Liver (tissue), 9 donors: ENCODE data around the gene WHRN. TPM values are rescaled to one million over a fixed set of nuclear protein-coding genes. Genes with fewer than 3 reads are reported as not detected.

Experiments used
- DNase-seq: peaks from one replicate; pipeline ENCODE4 v3.0.0-alpha.2; 2017; ENCODE audit warnings: low spot score
- H3K27ac ChIP-seq, 2 donors: one replicate each; pipeline ENCODE4 v1.7.0; 2013; ENCODE audit warnings: inconsistent platforms in 2 of 2, low read length in 2 of 2, control low read depth in 1 of 2, low read depth in 1 of 2, mild to moderate bottlenecking in 1 of 2
- H3K27me3 ChIP-seq, 4 donors: one replicate each; pipeline versions ENCODE4 v1.6.1 to v1.7.0; 2013; ENCODE audit warnings: low read length in 3 of 4, inconsistent platforms in 1 of 4, mild to moderate bottlenecking in 1 of 4, moderate library complexity in 1 of 4; ENCODE audit not compliant: control insufficient read depth in 4 of 4, insufficient read depth in 4 of 4
- H3K36me3 ChIP-seq, 4 donors: one replicate each; pipeline versions ENCODE4 v1.6.1 to v1.7.0; 2013; ENCODE audit warnings: low read length in 3 of 4, mild to moderate bottlenecking in 3 of 4, low read depth in 1 of 4, moderate library complexity in 1 of 4; ENCODE audit not compliant: control insufficient read depth in 4 of 4, insufficient read depth in 3 of 4
- H3K4me1 ChIP-seq, 4 donors: one replicate each; pipeline versions ENCODE4 v1.6.1 to v1.7.0; 2013; ENCODE audit warnings: low read length in 3 of 4, mild to moderate bottlenecking in 3 of 4, moderate library complexity in 1 of 4; ENCODE audit not compliant: control insufficient read depth in 4 of 4, insufficient read depth in 4 of 4
- H3K4me3 ChIP-seq, 3 donors: one replicate each; pipeline versions ENCODE4 v1.6.1 to v1.7.0; 2013; ENCODE audit warnings: low read length in 3 of 3, control low read depth in 1 of 3, low read depth in 1 of 3, mild to moderate bottlenecking in 1 of 3
- H3K9ac ChIP-seq, 2 donors: one replicate each; pipeline ENCODE4 v1.7.0; 2013; ENCODE audit warnings: low read length in 2 of 2, mild to moderate bottlenecking in 2 of 2, moderate library complexity in 2 of 2, control low read depth in 1 of 2, low read depth in 1 of 2
- H3K9me3 ChIP-seq, 4 donors: one replicate each; pipeline versions ENCODE4 v1.6.1 to v1.7.0; 2013; ENCODE audit warnings: low read length in 3 of 4; ENCODE audit not compliant: control insufficient read depth in 4 of 4
- EGR1 ChIP-seq, 2 donors: IDR thresholded peaks; 2 replicates each; pipeline ENCODE4 v1.6.1; 2016 to 2018; ENCODE audit warnings: antibody characterized with exemption in 2 of 2, low read depth in 2 of 2
- FOXA1 ChIP-seq: IDR thresholded peaks from 2 replicates; pipeline ENCODE4 v1.6.1; 2016; ENCODE audit warnings: antibody characterized with exemption
- FOXA2 ChIP-seq: IDR thresholded peaks from 2 replicates; pipeline ENCODE4 v1.6.1; 2016; ENCODE audit warnings: antibody characterized with exemption
- HNF4A ChIP-seq, 2 donors: conservative IDR thresholded peaks; 2 replicates each; pipeline ENCODE4 v1.6.1; 2016; ENCODE audit warnings: antibody characterized with exemption in 2 of 2, mild to moderate bottlenecking in 2 of 2
- HNF4G ChIP-seq: IDR thresholded peaks from 2 replicates; pipeline ENCODE4 v1.6.1; 2016; ENCODE audit warnings: antibody characterized with exemption
- JUND ChIP-seq, 2 donors: IDR thresholded peaks; 2 replicates each; pipeline ENCODE4 v1.6.1; 2016; ENCODE audit warnings: antibody characterized with exemption in 2 of 2
- MAX ChIP-seq: IDR thresholded peaks from 2 replicates; pipeline ENCODE4 v1.6.1; 2016; ENCODE audit warnings: antibody characterized with exemption
- NR2F2 ChIP-seq: IDR thresholded peaks from 2 replicates; pipeline ENCODE4 v1.6.1; 2016; ENCODE audit warnings: antibody characterized with exemption
- RAD21 ChIP-seq, 2 donors: IDR thresholded peaks; 2 replicates each; pipeline ENCODE4 v1.6.1; 2016; ENCODE audit warnings: antibody characterized with exemption in 2 of 2, mild to moderate bottlenecking in 2 of 2
- REST ChIP-seq: IDR thresholded peaks from 2 replicates; pipeline ENCODE4 v1.6.1; 2016; ENCODE audit warnings: antibody characterized with exemption, mild to moderate bottlenecking
- RXRA ChIP-seq, 2 donors: IDR thresholded peaks; 2 replicates each; pipeline ENCODE4 v1.6.1; 2017 to 2018; ENCODE audit warnings: antibody characterized with exemption in 2 of 2, mild to moderate bottlenecking in 1 of 2
- SP1 ChIP-seq: IDR thresholded peaks from 2 replicates; pipeline ENCODE4 v1.6.1; 2018; ENCODE audit warnings: antibody characterized with exemption, mild to moderate bottlenecking
- TAF1 ChIP-seq: conservative IDR thresholded peaks from 2 replicates; pipeline ENCODE4 v1.6.1; 2016; ENCODE audit warnings: antibody characterized with exemption, mild to moderate bottlenecking
- YY1 ChIP-seq: IDR thresholded peaks from 2 replicates; pipeline ENCODE4 v1.6.1; 2016; ENCODE audit warnings: antibody characterized with exemption, mild to moderate bottlenecking
- ZBTB33 ChIP-seq: IDR thresholded peaks from 2 replicates; pipeline ENCODE4 v1.6.1; 2016; ENCODE audit warnings: antibody characterized with exemption
- whole genome bisulfite sequencing: extraction: QIAGEN DNeasy Blood & Tissue Kit; methylation state at CpG from one replicate; pipeline ENCODE4 v1.1.7; 2013; 5-methylcytosine and 5-hydroxymethylcytosine counted together
- polyA plus RNA-seq, 2 donors: library from polyadenylated mRNA; stranded (reverse) in 1 of 2; unstranded in 1 of 2; fragments of 200-250 nt in 1 of 2; fragments of >200 nt in 1 of 2; fragmentation: Nextera tagmentation in 1 of 2; extraction: Ambion mirVana in 1 of 2; gene quantifications; one replicate each; pipeline versions ENCODE4 v1.2.1 to v1.2.3, GENCODE V29; 2013 to 2015
- total RNA-seq, 2 donors: library from RNA; depleted of rRNA; stranded (reverse); fragments of >200 nt; gene quantifications; one replicate each; pipeline ENCODE4 v1.2.3, GENCODE V29; 2014
- TF ChIP-seq, protein P1 (sequence below): IDR thresholded peaks from 2 replicates; pipeline ENCODE4 v1.6.1; 2016; ENCODE audit warnings: antibody characterized with exemption
- donor health status: healthy.
- donor health status: healthy.
- donor health status: healthy.
- donor health status: healthy.
- donor health status: healthy.

The WHRN gene
- total and polyA plus RNA-seq, 4 donors, result 0.42 to 1.9 (median 0.88) TPM

DNA sequence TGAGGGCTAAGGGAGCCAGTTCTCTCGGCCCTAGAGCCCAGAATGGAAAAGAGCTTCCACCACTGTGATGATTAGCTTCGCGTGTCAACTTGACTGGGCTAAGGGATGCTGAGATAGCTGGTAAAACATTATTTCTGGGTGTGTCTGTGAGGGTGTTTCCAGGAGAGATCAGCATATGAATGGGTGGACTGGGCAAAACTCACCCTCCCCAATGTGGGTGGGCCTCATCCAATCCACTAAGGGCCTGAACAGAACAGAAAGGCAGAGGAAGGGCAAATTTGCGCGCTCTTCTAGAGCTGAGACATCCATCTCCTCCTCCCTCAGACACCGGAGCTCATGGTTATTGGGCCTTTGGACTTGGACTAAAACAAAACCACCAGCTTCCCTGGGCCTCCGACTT, 96.6 kb downstream of the WHRN start:
- 90% methylated on average over 7 of the region's 7 CpGs for whole genome bisulfite sequencing
- Histone ChIP-seq H3K4me1 (peaks cover 0 to 4% (median 0%) of the 10 kb centered on the region in 4 donors), H3K27me3 (no peaks in the 10 kb centered on the region), H3K9ac (no peak overlapping the region), H3K36me3 (no peaks in the 10 kb centered on the region), H3K4me3 (no peak overlapping the region), H3K27ac (no peak overlapping the region), H3K9me3 (no peaks in the 10 kb centered on the region)
- TF ChIP-seq, protein P1, sequence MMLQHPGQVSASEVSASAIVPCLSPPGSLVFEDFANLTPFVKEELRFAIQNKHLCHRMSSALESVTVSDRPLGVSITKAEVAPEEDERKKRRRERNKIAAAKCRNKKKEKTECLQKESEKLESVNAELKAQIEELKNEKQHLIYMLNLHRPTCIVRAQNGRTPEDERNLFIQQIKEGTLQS, result no peak
- TF ChIP-seq FOXA2 (no peak), HNF4A (conservative IDR thresholded peaks at IDR 0.05) (no peak), REST (no peak), TAF1 (no peak), EGR1 (IDR thresholded peaks at IDR 0.05; ENCODE audit: low read depth in 2 of 2) (no peak), JUND (IDR thresholded peaks at IDR 0.05) (no peak), MAX (no peak), NR2F2 (no peak), YY1 (no peak), FOXA1 (no peak), ZBTB33 (no peak), HNF4G (no peak), SP1 (no peak), RAD21 (IDR thresholded peaks at IDR 0.05) (no peak), RXRA (IDR thresholded peaks at IDR 0.05) (no peak)
- DNase-seq, result no peak

DNA sequence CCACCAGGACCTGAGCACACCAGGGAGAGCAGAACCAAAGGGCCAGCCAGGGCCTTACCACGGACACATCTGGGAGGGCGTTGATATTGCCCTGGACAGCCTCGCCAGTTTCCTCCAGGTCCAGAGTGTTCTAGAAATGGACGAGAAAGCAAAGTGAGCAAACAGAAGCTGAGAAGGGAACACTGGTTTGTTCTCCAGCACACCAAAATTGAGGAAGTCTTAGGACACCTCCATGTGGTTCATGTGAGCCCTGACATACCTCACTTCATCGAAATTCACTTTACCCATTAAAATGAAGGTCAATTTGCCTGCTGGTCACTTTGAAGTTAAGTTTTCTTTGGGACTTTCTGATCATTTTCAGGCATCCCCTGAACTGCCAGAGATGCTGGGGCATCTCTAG, 97.4 kb downstream of the WHRN start:
- Histone ChIP-seq H3K27ac (no peak overlapping the region), H3K27me3 (no peaks in the 10 kb centered on the region), H3K4me3 (no peak overlapping the region), H3K9ac (no peak overlapping the region), H3K9me3 (no peaks in the 10 kb centered on the region), H3K36me3 (no peaks in the 10 kb centered on the region), H3K4me1 (peaks cover 0 to 4% (median 0%) of the 10 kb centered on the region in 4 donors)
- 82% methylated on average over 5 of the region's 5 CpGs for WGBS
- no peak for DNase-seq
- TF ChIP-seq RXRA (IDR thresholded peaks at IDR 0.05) (no peak), NR2F2 (no peak), TAF1 (no peak), EGR1 (IDR thresholded peaks at IDR 0.05; ENCODE audit: low read depth in 2 of 2) (no peak), HNF4G (no peak), SP1 (no peak)
